Osteoblast (primary cell): Measurements from ENCODE around the gene PCDHB16. TPM values are rescaled to one million over a fixed set of nuclear protein-coding genes. Genes with fewer than 3 reads are reported as not detected.
"Not testable (repeated sequence)": the region's sequence is repeated elsewhere in the genome, so short reads cannot be mapped to it uniquely, and the experiment has no call there.

ENCODE experiments used
- DNase-seq: peaks from one replicate; pipeline ENCODE4 v3.0.0; 2011; ENCODE audit warnings: low spot score, mixed read lengths; ENCODE audit not compliant: insufficient read length; ENCODE audit errors: missing footprints
- H2AFZ ChIP-seq: 2 replicates; pipeline ENCODE4 v1.6.0; 2011; ENCODE audit warnings: mild to moderate bottlenecking, low read length
- H3K27ac ChIP-seq: 2 replicates; pipeline ENCODE4 v1.5.1; 2011; ENCODE audit warnings: mild to moderate bottlenecking, low read depth, low read length, moderate library complexity
- H3K27me3 ChIP-seq: 2 replicates; pipeline ENCODE4 v1.6.0; 2012; ENCODE audit warnings: mild to moderate bottlenecking, control low read depth, inconsistent platforms, low read length, moderate library complexity; ENCODE audit not compliant: insufficient read depth
- H3K36me3 ChIP-seq: 2 replicates; pipeline ENCODE4 v1.5.1; 2011; ENCODE audit warnings: mild to moderate bottlenecking, low read length, control low read depth, moderate library complexity; ENCODE audit not compliant: insufficient read depth
- H3K4me1 ChIP-seq: 2 replicates; pipeline ENCODE4 v1.5.1; 2011; ENCODE audit warnings: mild to moderate bottlenecking, low read length, control low read depth, moderate library complexity; ENCODE audit not compliant: insufficient read depth
- H3K4me2 ChIP-seq: 2 replicates; pipeline ENCODE4 v1.6.0; 2011; ENCODE audit warnings: mild to moderate bottlenecking, low read length; ENCODE audit not compliant: insufficient read depth
- H3K4me3 ChIP-seq: fragments of 200-600 bp; sonication (generic); 3 replicates; pipeline ENCODE4 v1.5.1; 2012; ENCODE audit warnings: mild to moderate bottlenecking, low read length, inconsistent platforms; ENCODE audit not compliant: insufficient read depth
- H3K79me2 ChIP-seq: 2 replicates; pipeline ENCODE4 v1.6.0; 2012; ENCODE audit warnings: mild to moderate bottlenecking, low read length, control low read depth, inconsistent platforms; ENCODE audit not compliant: insufficient read depth
- H3K9me3 ChIP-seq: 2 replicates; pipeline ENCODE4 v1.5.1; 2011; ENCODE audit warnings: low read depth, low read length, control low read depth
- H4K20me1 ChIP-seq: 2 replicates; pipeline ENCODE4 v1.6.0; 2012; ENCODE audit warnings: mild to moderate bottlenecking, low read length, control low read depth; ENCODE audit not compliant: insufficient read depth
- CTCF ChIP-seq: IDR thresholded peaks from 2 replicates; pipeline ENCODE4 v1.5.1; 2011; ENCODE audit warnings: mild to moderate bottlenecking, low read depth, low read length, moderate library complexity; ENCODE audit errors: extremely low read depth
- total RNA-seq: library from RNA; depleted of rRNA; stranded (reverse); fragments of >200 nt; gene quantifications from 2 replicates; pipeline ENCODE4 v1.2.3, GENCODE V29; 2012

PCDHB16 gene
- 1.1 and 3.5 TPM in 2 replicates for total RNA-seq

DNA sequence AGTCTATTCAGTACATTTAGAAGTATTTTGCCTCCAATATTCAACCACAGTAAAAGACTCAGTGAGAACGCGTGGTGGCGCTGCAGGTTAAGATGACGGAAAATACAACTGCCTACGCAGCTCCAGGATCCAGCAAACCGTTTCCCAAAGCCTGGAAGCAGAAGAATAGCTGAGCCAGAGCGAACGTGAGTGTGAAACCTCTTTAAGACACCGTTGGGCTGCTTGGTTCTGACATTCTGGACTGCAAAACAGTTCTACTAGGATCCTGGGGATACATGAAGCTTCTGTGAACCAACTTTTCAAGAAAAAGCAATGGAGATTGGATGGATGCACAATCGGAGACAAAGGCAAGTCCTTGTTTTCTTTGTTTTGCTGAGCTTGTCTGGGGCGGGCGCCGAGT is at the start of gene PCDHB16:
Gene PCDHB16 (plus strand): TSS at position 140 of the 400 bp plus-strand sequence. CDS start 173 bp downstream, at position 313.
- peak; percentile 52 for TF ChIP-seq CTCF
- Histone ChIP-seq H2AFZ (peak within 1 kb of the TSS; percentile 72), H3K4me2 (peak within 1 kb of the TSS; percentile 47), H3K4me3 (peak within 1 kb of the TSS; percentile 42), H3K27ac (no peak within 1 kb of the TSS), H3K4me1 (no peaks in the 10 kb centered on the region), H3K36me3 (no peaks in the 10 kb centered on the region), H3K27me3 (no peaks in the 10 kb centered on the region), H3K9me3 (no peaks in the 10 kb centered on the region), H3K79me2 (no peaks in the 10 kb centered on the region), H4K20me1 (no peaks in the 10 kb centered on the region)
- peak; percentile 71 for DNase-seq

DNA sequence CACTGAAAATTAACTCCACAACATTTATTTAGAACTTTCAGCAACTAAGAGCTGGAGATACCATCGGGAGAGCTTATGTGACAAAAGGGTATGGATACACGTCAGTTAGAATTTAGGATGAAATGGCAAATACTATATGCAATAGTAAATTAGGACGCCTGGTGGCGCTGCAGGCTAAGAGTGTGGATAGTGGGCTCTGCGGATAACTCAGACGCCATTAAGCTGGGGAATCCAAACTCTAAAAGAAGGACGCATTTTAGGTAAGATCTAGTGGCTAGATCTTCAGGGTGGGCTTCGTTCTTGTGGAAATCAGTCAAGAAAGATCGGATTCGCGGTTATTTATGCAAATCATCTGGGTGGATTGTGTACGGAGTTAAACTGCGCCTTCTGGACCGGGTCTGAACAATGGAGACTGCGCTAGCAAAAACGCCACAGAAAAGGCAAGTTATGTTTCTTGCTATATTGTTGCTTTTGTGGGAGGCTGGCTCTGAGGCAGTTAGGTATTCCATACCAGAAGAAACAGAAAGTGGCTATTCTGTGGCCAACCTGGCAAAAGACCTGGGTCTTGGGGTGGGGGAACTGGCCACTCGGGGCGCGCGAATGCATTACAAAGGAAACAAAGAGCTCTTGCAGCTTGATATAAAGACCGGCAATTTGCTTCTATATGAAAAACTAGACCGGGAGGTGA is 47.0 kb upstream of the PCDHB16 start, which contains the start of gene PCDHB5:
Gene PCDHB5 (plus strand): TSS at position 177 of the 688 bp plus-strand sequence. CDS start 229 bp downstream, at position 406.
- no peaks in the 10 kb centered on the region for H3K9me3 ChIP-seq
- H3K4me3 ChIP-seq, result peak within 1 kb of the TSS; percentile 67
- no peak within 1 kb of the TSS for H3K27ac ChIP-seq
- no peaks in the 10 kb centered on the region for H4K20me1 ChIP-seq
- DNase-seq, result no peak
- no peaks in the 10 kb centered on the region for H3K79me2 ChIP-seq
- peak within 1 kb of the TSS; percentile 74 for H2AFZ ChIP-seq
- H3K36me3 ChIP-seq, result no peaks in the 10 kb centered on the region
- peak; percentile 45 for TF ChIP-seq CTCF
- H3K27me3 ChIP-seq, result no peaks in the 10 kb centered on the region
- peak within 1 kb of the TSS; percentile 66 for H3K4me2 ChIP-seq
- no peaks in the 10 kb centered on the region for H3K4me1 ChIP-seq

DNA sequence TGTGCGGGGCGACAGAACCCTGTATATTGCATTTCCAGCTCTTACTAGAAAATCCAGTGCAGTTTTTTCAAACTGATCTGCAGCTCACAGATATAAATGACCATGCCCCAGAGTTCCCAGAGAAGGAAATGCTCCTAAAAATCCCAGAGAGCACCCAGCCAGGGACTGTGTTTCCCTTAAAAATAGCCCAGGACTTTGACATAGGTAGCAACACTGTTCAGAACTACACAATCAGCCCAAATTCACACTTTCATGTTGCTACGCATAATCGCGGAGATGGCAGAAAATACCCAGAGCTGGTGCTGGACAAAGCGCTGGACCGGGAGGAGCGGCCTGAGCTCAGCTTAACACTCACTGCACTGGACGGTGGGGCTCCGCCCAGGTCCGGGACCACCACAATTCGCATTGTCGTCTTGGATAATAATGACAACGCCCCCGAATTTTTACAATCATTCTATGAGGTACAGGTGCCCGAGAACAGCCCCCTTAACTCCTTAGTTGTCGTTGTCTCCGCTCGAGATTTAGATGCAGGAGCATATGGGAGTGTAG is 46.4 kb upstream of the PCDHB16 start:
- H3K9me3 ChIP-seq, result no peaks in the 10 kb centered on the region
- H3K4me1 ChIP-seq, result no peaks in the 10 kb centered on the region
- no peak overlapping the region for H3K27ac ChIP-seq
- DNase-seq, result no peak
- no peaks in the 10 kb centered on the region for H3K36me3 ChIP-seq
- H3K27me3 ChIP-seq, result no peaks in the 10 kb centered on the region
- H3K4me2 ChIP-seq, result peak overlapping the region; percentile 66
- H4K20me1 ChIP-seq, result no peaks in the 10 kb centered on the region
- no peak overlapping the region for H2AFZ ChIP-seq
- H3K79me2 ChIP-seq, result no peaks in the 10 kb centered on the region
- no peak for TF ChIP-seq CTCF
- peak overlapping the region; percentile 67 for H3K4me3 ChIP-seq

GRCh38 chr5:141137346-141137745 is 44.8 kb upstream of the PCDHB16 start:
- not testable (repeated sequence) for H3K4me1 ChIP-seq, H3K36me3 ChIP-seq, H3K79me2 ChIP-seq, H3K27ac ChIP-seq, H3K9me3 ChIP-seq, H2AFZ ChIP-seq, H3K4me3 ChIP-seq, DNase-seq, H3K4me2 ChIP-seq, H3K27me3 ChIP-seq, H4K20me1 ChIP-seq
